Occipital lobe (tissue), 2 donors: ENCODE results near the gene C17orf75. TPM values are rescaled to one million over a fixed set of nuclear protein-coding genes. Genes with fewer than 3 reads are reported as not detected.
A peak's percentile ranks its signal among the peaks of the same experiment; 100 is the strongest.
"Not testable (repeated sequence)": the region's sequence is repeated elsewhere in the genome, so short reads cannot be mapped to it uniquely, and the experiment has no call there.

ENCODE experiments used
- DNase-seq: peaks from one replicate; lab custom pipeline; 2025; lab: John Stamatoyannopoulos, UW
- total RNA-seq: library from RNA; depleted of rRNA; stranded (reverse); fragments of >200 nt; gene quantifications from one replicate; pipeline ENCODE4 v1.2.3, GENCODE V29; 2014

Gene C17orf75
- total RNA-seq, 1 donor from 2014 or later, result 37.3 TPM

DNA sequence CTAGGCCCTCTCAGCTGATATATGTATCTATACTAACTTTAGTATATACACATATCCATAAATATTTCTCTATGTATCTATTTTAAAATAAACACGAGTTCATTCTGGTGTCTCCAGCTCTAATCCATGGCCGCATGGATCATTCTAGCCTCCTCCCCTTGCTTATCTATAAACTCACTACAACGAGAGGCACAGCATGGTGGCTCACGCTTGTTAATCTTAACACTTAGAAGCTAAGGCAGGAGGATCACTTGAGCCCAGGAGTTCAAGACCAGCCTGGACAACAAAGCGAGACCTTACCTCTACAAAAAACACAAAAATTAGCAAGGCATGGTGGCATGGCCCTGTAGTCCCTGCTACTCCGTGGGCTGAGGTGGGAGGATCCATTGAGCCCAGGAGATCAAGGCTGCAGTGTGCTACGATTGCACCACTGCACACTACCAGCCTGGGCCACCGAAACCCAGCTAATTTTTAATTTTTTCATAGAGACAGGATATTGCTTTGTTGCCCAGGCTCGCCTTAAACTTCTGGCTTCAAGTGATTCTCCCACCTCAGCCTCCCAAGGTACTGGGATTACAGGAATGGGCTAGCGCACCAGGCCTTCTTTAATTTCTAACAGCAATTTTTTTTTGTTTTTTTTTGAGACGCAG, 4.1 kb upstream of the C17orf75 start:
- DNase-seq, result no peak

DNA sequence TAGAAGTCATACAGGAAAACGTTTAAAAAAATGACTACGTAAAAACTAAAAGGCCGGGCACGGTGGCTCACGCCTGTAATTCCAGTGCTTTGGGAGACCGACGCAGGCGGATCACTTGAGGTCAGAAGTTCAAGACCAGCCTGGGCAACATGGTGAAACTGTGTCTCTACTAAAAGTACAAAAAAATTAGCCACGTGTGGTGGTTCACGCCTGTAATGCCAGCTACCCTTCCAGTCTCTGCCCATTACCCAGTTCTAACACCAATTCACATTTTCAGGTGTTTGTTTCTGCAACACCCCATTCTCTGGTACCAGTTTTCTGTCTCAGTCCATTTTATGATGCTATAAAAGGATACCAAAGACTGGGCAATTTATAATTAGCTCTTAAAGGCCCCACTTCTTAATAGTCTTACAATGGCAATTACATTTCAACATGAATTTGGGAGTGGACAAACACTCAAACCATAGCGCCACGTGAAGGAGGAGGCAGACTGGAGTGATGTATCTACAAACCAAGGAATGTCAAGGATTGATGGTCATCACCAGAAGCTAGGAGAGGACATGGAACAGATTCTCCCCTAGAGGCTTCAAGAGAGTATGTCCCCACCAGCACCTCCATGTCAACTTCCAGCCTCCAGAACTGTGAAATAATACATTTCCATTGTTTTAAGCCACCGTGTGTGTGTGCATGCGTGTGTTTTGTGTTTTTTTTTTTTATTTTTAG, 791 bp upstream of the C17orf75 start:
- DNase-seq, result no peak

DNA sequence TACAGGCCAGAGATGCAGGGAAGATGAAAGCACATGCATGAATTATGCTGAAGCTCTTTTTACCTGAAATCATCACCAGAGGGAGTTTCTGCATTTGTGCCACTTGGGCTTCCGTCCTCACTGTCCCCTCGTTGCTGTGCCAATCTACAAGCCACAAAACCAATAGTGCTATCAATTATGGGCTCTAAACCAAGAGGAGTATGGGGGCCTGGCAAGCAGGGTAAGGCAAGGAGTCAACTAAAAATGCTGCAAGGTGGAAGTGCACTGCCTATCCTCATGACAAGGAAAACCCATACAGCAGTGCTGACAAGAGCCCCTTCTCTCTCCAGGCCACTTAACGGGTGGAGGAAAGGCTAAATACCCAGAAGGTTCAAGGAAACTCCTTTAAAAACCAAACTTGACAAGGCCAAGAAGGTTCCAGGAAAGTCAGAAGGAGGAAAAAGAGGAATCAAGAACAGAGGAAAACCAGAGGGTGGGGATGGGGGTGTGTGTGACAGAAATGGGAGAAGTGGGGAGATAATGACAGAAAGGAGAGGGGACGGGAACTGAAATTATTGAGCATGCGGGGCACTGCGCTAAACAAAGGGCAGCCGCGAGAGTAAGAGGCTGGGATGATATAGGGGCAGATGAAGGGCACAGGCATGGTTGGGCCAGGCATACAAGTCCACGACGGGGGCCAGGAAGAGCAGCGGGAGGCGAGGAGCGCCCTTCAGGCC, 674 bp downstream of the C17orf75 start:
- no peak for DNase-seq

DNA sequence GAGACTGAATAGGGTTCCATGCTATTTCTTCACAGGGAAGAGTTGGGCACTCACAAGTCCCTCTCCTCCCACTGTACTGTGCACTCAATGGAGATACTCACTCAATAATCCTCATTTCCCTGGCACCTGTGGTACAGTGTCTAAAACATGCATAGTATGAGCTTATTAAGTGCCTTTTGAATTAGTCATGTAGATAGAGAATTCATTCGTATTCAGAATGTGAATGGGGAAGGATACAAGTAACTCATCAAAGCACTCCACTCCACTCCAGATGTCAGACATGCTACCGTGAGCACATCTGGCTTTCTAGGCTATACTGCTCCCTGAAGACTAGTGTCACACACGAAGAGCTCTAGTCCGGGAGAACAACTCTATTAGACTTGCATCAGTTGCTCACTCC, 6.3 kb downstream of the C17orf75 start:
- DNase-seq, result no peak

DNA sequence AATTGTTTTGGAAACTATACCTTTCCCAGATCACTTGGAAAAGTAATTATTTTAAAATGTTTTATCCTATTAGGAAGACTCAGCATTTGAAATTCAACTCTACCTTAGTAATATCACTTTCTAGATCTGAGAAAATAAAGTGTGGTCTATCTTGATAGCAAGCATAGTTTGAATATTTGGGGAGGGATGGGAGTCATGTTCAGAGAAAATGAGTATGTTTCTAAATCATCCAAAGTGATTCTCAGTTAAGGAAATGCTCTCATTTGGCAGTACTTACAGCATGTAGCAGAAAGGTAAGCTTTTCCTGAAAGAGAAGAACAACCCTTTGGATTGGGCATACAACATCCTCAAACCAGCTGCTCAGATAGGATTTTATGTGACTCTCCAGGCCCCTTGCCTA, 6.9 kb downstream of the C17orf75 start:
- no peak for DNase-seq

DNA sequence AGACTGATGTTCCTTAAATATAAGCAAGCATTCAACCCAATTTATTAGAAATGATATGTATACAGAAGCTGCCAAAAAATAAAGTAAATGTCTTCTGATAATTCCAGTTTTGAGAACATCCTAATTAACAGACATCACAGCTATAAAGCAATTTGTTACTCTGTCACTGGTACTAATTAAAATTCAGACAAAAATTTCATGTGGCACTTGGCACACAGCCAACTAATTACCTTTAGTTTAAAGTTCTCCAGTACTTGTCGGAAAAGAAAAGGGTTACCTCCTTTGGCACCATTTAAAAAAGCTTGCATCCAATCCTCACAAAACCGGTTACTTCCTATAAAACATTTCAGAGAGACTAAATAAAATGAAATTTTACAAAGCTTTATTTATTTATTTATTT, 8.8 kb downstream of the C17orf75 start:
- no peak for DNase-seq

DNA sequence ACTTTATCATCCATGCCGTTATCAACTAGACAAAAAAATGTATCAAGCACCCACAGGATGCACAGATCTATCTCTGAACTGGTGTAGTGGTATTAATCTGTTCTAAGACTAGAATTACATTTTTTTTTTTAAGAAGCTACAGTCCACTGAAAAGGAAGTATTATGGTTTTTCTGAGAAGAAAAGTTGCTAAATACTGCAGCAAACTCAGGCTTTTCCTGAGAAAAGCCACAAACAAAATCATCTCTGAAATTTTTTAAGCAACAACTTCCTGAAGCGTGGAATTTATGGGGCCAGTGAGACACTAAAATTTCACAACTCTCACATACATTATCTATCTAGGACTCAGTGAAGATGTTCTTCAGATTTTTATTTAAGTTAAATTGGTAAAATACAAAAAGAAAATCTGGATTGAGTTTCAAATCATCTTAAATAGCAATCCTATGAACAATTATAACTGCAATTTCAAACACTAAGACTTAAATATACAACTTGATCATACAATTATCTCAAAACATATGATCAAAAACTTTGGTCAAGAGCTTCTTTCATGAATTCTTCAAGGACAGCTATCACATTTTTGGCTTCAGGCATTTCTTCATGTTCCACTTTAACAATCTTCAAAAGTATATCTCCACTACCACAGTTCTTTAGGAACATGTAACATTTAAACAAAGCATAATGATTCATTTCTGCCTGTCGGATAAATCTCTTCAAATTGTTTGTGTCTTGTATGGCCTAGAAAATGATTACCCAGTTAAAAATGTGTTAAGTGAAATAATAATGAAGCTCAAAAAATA, 10.5 kb downstream of the C17orf75 start:
- DNase-seq, result no peak

DNA sequence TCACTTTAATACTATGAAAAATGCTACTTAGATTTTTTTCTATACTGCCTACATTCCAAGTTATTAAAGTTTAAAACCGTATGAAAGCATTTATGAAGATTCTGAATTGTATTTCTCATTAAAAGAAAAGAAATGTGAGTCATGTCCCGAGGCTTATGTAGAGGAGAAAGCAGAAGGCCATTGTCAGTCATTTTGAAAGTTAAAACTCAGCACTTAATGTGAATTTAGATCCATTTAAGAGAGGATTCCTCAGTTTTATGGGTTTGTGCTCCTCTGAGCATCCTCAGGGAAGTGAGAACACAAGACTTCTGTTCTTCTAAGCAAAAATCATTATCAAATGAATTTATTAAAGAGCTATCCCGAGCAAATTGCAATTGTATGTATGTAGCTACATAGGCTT, 11.8 kb downstream of the C17orf75 start:
- no peak for DNase-seq

DNA sequence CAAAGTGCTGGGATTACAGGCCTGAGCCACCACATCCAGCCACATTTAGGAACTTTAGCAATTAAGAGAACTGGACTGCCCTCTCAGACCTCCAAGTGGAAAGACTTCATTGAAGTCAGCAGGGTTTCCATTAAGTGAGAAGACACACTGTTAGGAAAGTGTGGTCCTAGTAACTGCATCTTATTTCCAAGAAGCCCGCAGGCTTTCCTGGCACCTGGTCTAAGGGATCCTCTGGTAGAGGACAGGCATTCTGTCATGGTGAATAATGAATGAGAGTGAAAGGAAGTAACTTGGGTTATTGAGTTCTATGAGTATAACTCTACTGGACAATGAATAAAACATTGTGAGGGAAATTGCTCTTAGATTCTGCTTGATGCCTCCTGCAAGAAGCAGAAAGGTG, 14.1 kb downstream of the C17orf75 start:
- no peak for DNase-seq

DNA sequence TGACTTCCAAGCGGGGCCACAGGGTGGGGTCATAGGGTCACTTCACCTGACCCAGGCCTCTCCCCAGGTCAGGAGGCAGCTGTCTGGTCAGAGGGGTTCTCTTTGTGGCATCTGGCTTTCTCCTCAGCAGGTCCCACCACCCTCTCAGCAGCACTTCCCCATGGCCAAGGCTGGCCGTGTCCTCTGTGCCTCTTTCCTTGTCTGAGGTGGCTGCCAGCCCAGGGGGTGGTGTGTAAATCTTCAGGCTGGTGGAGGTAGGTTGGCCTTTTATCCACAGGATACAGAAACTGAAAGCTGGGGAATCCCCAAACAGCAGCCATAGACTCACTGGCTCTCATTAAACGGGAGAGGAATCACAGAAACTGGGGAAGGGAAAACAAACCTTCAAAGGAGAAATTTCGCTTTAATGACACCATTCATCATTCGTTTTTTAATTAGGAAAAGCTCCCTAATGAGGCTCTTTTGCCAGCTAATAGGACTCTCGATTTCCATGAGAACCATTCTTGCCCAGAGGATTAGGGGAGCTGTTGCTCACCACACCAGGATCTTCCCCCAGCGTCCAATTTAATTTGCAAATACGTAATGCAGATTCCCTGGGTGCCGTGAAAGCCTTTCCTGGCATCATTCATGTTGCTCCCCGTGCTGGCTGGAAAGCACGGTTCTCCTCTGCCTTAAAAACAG, 18.0 kb downstream of the C17orf75 start:
- DNase-seq, result no peak

DNA sequence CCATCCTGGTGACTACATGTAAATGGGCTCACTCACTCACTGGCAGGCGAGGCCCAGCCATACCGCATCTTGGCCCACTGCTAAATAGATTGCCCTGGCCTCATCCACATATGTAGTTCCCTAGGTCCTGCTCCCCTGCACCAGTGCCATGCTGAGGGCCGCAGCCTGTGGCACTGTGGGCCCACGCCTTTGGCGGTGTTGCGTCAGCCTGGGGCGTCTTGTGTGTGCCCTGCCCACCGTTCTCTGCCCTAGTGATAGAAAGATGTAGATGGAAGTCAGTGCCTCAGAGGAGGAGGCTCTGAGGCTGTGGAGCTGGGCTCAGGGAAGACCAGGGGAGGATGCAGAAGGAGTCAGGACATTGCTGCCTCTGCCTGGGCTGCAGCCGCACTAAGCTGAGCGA, 18.9 kb downstream of the C17orf75 start:
- no peak for DNase-seq

DNA sequence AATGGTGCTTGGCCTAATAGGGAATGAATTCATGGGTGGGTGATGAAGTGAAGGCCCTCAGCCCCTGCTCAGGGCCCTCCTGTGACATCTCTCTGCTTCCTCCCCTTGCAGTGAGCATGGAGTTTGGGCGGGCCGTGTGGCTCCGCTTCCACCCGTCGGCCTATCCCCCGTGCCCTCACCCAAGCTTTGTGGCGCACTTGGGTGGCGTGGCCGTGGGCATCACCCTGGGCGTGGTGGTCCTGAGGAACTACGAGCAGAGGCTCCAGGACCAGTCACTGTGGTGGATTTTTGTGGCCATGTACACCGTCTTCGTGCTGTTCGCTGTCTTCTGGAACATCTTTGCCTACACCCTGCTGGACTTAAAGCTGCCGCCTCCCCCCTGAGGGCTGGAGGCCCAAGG, 21.1 kb downstream of the C17orf75 start:
- no peak for DNase-seq

DNA sequence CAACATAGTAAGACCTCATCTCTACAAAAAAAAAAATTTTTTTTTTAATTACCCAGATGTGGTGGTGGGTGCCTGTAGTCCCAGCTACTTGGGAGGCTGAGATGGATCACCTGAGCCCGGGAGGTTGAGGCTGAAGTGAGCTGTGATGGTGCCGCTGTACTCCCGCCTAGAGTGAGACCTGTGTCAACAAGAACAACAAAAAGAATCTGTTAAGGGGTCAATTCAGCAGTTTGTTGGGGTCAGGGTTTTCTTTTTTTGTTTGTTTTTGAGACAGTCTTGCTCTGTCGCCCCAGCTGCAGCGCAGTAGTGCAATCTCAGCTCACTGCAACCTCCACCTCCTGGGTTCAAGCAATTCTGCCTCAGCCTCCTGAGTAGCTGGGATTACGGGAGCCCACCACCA, 21.9 kb downstream of the C17orf75 start:
- not testable (repeated sequence) for DNase-seq

DNA sequence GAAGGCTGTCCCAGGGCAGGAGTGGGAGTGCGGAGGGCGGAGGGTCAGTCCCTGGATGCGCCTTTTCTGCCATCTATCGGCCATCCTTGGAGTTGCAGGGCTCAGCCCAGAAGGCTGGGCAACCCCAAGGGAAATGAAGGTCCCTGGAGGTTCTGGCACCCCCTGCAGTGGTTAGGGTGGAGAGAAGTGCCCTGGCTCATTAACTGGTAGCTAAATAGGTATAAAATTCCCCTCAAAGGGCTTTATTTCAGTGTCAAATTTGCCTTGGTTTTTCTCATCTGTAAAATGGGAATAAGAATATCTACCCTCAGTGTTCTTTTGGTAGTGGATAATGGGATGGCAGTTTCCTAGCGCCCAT, 22.4 kb downstream of the C17orf75 start:
- peak; percentile 44 for DNase-seq

DNA sequence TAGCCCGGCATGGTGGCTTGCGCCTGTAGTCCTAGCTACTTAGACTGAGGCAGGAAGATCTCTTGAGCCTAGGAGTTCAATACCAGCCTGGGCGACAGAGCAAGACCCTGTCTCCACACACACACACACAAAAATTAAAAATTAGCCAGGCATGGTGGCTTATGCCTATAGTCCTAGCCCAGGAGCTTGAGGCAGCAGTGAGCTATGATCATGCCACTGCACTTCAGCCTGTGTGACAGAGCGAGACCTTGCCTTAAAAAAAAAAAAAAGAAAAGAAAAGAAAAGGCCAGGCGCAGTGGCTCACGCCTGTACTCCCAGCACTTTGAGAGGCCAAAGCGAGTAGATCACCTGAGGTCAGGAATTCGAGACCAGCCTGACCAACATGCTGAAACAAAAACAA, 23.9 kb downstream of the C17orf75 start:
- no peak for DNase-seq

DNA sequence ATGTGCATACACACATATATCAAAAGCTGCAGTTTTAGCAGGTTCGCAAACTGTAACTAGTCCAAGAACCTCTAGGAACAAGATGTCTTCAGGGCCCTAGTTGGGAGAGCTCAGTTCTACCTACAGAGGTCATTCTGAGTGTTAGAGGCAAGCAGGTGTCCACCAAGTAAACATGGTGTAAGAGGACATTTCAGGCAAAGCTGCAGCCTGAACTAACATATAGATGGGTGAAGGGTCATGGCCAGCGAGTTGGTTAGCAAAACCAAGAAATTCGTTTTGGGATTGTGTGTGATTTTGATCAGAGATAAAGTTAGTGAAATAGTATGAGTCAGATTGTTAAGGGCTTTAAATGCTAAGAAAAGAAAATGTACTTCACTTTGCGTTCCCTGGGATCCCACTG, 24.6 kb downstream of the C17orf75 start:
- no peak for DNase-seq

DNA sequence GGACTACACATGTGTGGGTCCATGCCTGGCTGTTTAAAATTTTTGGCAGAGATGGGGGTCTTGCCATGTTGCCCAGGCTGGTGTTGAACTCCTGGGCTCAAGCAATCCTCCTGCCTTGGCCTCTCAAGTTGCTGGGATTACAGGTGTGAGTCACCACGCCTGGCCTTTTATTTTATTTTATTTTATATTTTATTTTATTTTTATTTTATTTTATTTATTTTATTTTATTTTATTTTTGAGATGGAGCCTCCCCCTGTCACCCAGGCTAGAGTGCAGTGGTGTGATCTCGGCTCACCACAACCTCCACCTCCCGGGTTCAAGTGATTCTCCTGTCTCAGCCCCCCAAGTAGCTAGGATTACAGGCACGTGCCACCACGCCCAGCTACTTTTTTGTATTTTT, 25.3 kb downstream of the C17orf75 start:
- DNase-seq, result not testable (repeated sequence)

DNA sequence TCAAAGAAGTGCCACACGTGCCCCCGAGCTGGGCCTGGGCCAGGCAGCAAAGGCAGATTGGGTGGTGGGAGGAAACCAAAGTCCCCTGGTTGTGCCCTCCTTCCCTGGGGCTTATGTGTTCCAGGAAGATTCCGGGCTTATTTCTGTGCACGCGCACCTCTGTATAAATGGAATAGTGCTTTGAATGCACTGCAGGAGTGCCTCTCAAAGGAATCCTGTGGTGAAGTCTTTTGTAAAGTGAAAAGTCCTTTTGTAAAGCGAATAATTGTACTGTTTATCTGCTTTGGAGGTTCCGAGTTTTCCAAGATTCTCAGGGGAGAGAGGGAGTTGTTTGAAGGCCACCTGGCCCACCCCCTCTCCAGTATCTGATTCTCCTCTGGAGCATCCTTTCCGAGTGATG, 26.8 kb downstream of the C17orf75 start:
- DNase-seq, result no peak

DNA sequence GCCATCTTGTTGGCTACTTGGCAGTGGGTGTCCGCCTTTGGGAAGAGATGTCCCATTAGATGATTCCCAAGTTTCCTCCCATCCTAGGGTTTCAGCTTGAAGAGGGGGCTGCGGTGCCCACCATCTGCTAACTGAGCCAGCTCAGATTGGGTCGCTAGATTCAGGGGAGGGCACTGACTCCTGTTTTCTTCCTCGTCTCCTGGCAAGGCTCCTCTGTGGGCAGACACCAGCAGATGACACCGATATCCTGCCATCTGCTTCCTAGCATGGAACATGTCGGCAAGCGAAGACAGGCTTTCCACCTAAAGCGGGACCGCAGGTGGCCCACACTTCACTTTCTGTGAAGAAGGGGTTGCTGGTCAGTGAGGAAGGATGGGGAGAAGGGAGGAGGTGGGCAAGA, 27.3 kb downstream of the C17orf75 start:
- DNase-seq, result no peak

DNA sequence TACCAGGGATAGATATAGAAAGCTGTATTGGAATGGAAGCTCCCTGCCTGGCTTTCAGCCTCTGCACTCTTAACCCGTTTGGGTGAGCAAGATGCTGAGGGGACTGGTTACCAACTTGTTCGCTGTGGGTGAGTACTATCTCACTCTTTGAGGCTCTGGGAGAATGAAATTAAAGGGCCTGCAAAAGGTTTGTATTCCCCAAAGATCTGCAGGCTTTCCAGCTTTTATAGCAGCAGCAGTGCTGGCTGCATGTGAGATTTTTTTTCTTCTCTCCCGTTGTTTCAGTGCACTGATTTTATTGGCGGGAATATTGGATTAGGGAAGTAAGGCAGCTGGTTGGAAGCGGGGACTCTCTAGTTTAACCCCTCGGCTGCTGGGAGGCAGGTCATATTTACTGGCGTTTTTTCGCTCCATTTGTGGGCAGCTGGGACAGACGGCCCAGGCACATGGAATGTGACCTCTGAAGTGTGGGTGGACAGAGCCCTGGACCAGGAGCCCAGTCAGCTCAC, 30.9 kb downstream of the C17orf75 start:
- no peak for DNase-seq

DNA sequence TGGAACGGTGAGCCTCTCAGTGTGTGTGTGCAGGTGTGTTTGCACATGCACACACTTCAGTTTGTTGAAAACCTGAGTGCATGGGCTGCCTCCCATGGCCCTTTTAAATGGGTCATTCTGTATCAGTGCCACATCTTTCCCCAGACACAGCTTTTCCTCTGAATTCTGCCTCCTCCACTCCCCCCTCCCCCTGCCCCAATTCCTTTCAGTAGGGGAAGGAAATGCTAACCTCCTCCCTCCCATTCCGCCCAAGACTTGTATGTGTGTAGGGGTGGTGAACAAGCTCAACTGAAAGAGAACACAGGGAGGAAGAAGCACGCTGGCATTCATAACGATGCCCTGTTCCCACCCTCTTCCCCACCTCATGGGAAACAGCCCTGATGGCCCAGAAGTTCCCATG, 34.3 kb downstream of the C17orf75 start:
- no peak for DNase-seq
